ENCODE data around the gene RGS6. TPM values are rescaled to one million over a fixed set of nuclear protein-coding genes. Genes with fewer than 3 reads are reported as not detected.

RGS6 gene
- total RNA-seq, 1 donor, result not detected

DNA sequence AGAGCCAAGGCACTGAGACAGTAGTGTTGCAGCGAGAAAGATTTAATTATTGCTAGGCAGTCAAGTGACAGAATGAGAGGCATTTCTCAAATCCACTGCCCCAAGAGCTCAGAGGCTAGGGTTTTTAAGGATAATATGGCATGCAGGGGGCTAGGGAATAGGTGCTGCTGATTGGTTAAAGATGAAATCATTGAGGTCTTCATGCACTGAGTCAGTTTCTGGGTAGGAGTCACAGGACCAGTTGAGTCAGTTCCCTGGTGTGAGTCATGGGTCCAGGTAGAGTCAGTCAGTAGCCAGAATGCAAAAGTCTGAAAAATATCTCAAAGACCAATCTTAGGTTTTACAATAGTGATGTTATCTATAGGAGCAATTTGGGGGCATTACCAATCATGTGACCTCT, 323.8 kb downstream of the RGS6 start:
- no peaks in the 10 kb centered on the region for H3K79me2 ChIP-seq (ENCODE audit: insufficient read depth, low read length)
- H2AFZ ChIP-seq (ENCODE audit: low read length), result no peak overlapping the region
- no peak overlapping the region for H3K27ac ChIP-seq (ENCODE audit: low read depth, low read length)
- H3K27me3 ChIP-seq (ENCODE audit: insufficient read depth, low read length), result no peaks in the 10 kb centered on the region
- DNase-seq (ENCODE audit: insufficient read length, low spot score, missing footprints), result no peak
- TF ChIP-seq, protein P1, sequence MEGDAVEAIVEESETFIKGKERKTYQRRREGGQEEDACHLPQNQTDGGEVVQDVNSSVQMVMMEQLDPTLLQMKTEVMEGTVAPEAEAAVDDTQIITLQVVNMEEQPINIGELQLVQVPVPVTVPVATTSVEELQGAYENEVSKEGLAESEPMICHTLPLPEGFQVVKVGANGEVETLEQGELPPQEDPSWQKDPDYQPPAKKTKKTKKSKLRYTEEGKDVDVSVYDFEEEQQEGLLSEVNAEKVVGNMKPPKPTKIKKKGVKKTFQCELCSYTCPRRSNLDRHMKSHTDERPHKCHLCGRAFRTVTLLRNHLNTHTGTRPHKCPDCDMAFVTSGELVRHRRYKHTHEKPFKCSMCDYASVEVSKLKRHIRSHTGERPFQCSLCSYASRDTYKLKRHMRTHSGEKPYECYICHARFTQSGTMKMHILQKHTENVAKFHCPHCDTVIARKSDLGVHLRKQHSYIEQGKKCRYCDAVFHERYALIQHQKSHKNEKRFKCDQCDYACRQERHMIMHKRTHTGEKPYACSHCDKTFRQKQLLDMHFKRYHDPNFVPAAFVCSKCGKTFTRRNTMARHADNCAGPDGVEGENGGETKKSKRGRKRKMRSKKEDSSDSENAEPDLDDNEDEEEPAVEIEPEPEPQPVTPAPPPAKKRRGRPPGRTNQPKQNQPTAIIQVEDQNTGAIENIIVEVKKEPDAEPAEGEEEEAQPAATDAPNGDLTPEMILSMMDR (IDR thresholded peaks at IDR 0.05; ENCODE audit: extremely low read depth, low read depth, low read length), result no peak
- H3K9me3 ChIP-seq (ENCODE audit: low read depth, low read length), result no peaks in the 10 kb centered on the region
- no peaks in the 10 kb centered on the region for H3K36me3 ChIP-seq (ENCODE audit: insufficient read depth, low read length)
- no peaks in the 10 kb centered on the region for H4K20me1 ChIP-seq (ENCODE audit: insufficient read depth, low read length)
- H3K4me3 ChIP-seq (ENCODE audit: insufficient read depth, low read length), result no peak overlapping the region
- no peak overlapping the region for H3K4me2 ChIP-seq (ENCODE audit: insufficient read depth, low read length)
- H3K4me1 ChIP-seq (ENCODE audit: insufficient read depth, low read length), result no peaks in the 10 kb centered on the region

DNA sequence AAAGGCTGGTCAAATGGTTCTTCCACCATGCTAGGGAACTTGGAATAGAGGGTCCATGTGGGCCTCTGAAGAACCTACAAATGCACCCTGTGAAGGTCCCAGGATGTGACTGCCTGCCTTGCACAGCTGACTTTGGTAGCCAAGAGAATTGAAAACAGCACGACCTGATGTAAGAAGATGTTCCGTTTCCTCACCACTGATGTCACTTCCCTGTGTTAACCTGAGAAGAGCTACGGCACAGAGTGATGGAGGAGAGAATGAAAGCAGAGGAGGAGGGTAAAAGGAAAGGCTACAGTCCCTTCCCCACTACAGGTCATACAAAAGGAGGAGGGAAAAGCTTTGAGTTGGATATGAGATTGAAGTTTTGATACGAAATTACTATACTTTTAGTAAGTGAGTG, 328.8 kb downstream of the RGS6 start:
- Histone ChIP-seq H3K36me3 (ENCODE audit: insufficient read depth, low read length) (no peaks in the 10 kb centered on the region), H4K20me1 (ENCODE audit: insufficient read depth, low read length) (no peaks in the 10 kb centered on the region), H3K9me3 (ENCODE audit: low read depth, low read length) (no peaks in the 10 kb centered on the region), H3K27ac (ENCODE audit: low read depth, low read length) (no peak overlapping the region), H3K4me2 (ENCODE audit: insufficient read depth, low read length) (no peak overlapping the region), H3K4me3 (ENCODE audit: insufficient read depth, low read length) (no peak overlapping the region), H3K79me2 (ENCODE audit: insufficient read depth, low read length) (no peaks in the 10 kb centered on the region), H2AFZ (ENCODE audit: low read length) (no peak overlapping the region), H3K27me3 (ENCODE audit: insufficient read depth, low read length) (no peaks in the 10 kb centered on the region), H3K4me1 (ENCODE audit: insufficient read depth, low read length) (no peaks in the 10 kb centered on the region)
- peak; percentile 42 for DNase-seq (ENCODE audit: insufficient read length, low spot score, missing footprints)
- TF ChIP-seq, protein P1 (IDR thresholded peaks at IDR 0.05; ENCODE audit: extremely low read depth, low read depth, low read length), result no peak

DNA sequence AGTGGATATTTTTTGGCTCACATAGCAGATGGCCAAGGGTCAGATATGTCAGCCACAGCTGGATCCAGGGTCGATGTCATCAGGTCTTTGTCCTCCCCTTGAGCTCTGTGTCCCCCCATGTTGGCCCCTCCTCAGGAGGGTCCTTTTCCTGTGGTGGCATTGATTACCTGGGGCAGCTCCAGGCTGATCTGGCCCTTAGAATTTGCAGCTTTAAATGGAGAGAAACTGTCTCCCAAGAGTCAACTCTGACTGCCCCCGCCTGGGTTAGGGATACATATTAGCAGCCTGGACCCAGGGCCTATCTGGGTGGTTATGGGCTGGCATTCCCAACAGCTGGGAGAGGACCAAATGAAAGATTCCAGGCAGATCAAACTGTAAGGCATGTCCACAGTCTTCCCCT, 330.5 kb downstream of the RGS6 start:
- Histone ChIP-seq H3K4me2 (ENCODE audit: insufficient read depth, low read length) (no peak overlapping the region), H3K4me3 (ENCODE audit: insufficient read depth, low read length) (no peak overlapping the region), H3K27ac (ENCODE audit: low read depth, low read length) (no peak overlapping the region), H3K4me1 (ENCODE audit: insufficient read depth, low read length) (no peaks in the 10 kb centered on the region), H3K27me3 (ENCODE audit: insufficient read depth, low read length) (no peaks in the 10 kb centered on the region), H4K20me1 (ENCODE audit: insufficient read depth, low read length) (no peaks in the 10 kb centered on the region), H3K9me3 (ENCODE audit: low read depth, low read length) (no peaks in the 10 kb centered on the region), H2AFZ (ENCODE audit: low read length) (no peak overlapping the region), H3K79me2 (ENCODE audit: insufficient read depth, low read length) (no peaks in the 10 kb centered on the region), H3K36me3 (ENCODE audit: insufficient read depth, low read length) (no peaks in the 10 kb centered on the region)
- TF ChIP-seq, protein P1 (IDR thresholded peaks at IDR 0.05; ENCODE audit: extremely low read depth, low read depth, low read length), result no peak
- peak; percentile 51 for DNase-seq (ENCODE audit: insufficient read length, low spot score, missing footprints)

DNA sequence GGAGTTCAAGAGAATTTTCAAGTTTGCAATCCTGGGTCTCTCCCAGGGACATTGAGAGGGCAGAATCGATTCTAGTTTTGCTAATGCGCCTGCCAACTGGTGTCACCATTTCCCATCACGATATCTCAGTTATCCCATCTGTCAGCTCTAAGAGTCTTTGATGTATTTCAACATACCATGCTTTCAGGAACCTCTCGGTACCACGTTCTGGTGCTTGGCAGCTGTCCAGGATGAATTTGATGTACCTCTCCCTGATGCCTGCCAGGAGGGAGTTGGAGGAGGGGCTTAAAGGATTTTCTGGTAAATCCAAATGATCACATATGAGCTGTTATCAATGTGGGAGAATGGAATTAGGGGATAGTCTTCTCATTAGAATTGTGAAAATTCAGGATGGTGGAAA, 332.5 kb downstream of the RGS6 start:
- no peaks in the 10 kb centered on the region for H3K4me1 ChIP-seq (ENCODE audit: insufficient read depth, low read length)
- H3K4me3 ChIP-seq (ENCODE audit: insufficient read depth, low read length), result no peak overlapping the region
- no peaks in the 10 kb centered on the region for H3K79me2 ChIP-seq (ENCODE audit: insufficient read depth, low read length)
- no peak overlapping the region for H3K27ac ChIP-seq (ENCODE audit: low read depth, low read length)
- no peaks in the 10 kb centered on the region for H3K9me3 ChIP-seq (ENCODE audit: low read depth, low read length)
- no peaks in the 10 kb centered on the region for H3K27me3 ChIP-seq (ENCODE audit: insufficient read depth, low read length)
- no peak overlapping the region for H2AFZ ChIP-seq (ENCODE audit: low read length)
- no peak for DNase-seq (ENCODE audit: insufficient read length, low spot score, missing footprints)
- H3K4me2 ChIP-seq (ENCODE audit: insufficient read depth, low read length), result no peak overlapping the region
- TF ChIP-seq, protein P1 (IDR thresholded peaks at IDR 0.05; ENCODE audit: extremely low read depth, low read depth, low read length), result no peak
- H4K20me1 ChIP-seq (ENCODE audit: insufficient read depth, low read length), result no peaks in the 10 kb centered on the region
- H3K36me3 ChIP-seq (ENCODE audit: insufficient read depth, low read length), result no peaks in the 10 kb centered on the region

Measured in osteoblast (primary cell).